GM12872 (cell line): ENCODE results near the gene GCLC.

Experiments used
- CTCF ChIP-seq: IDR thresholded peaks from 3 replicates; pipeline ENCODE4 v1.5.1; 2011; ENCODE audit warnings: low read depth, mild to moderate bottlenecking, low read length, moderate library complexity; ENCODE audit not compliant: insufficient read depth

Gene GCLC

GRCh38 chr6:53528107-53528506, 16.8 kb downstream of the GCLC start:
- TF ChIP-seq CTCF, result no peak

- TF ChIP-seq CTCF, result no peak
Measured at GRCh38 chr6:53527249-53527765, 17.6 kb downstream of the GCLC start.

- TF ChIP-seq CTCF, result no peak
Measured at GRCh38 chr6:53526000-53526399, 18.9 kb downstream of the GCLC start.

GRCh38 chr6:53524455-53524815, 20.5 kb downstream of the GCLC start:
- no peak for TF ChIP-seq CTCF

- no peak for TF ChIP-seq CTCF
Measured at GRCh38 chr6:53523511-53524454, 21.1 kb downstream of the GCLC start.

- no peak for TF ChIP-seq CTCF
Measured at GRCh38 chr6:53520320-53520928, 24.5 kb downstream of the GCLC start.

GRCh38 chr6:53518862-53519261, 26.0 kb downstream of the GCLC start:
- TF ChIP-seq CTCF, result no peak
